Measurements from ENCODE around the gene PCGF3. TPM values are rescaled to one million over a fixed set of nuclear protein-coding genes. Genes with fewer than 3 reads are reported as not detected.

Gene PCGF3
- total RNA-seq, 1 experiment from 2014 or later = 31.5 TPM

GRCh38 chr4:726235-726787 lies 20.7 kb downstream of the PCGF3 start:
- Histone ChIP-seq H3F3A (ENCODE audit: low read length, unreplicated experiment) (no peaks in the 10 kb centered on the region), H3K9me2 (replicated peaks; ENCODE audit: low read length) (no peaks in the 10 kb centered on the region), H3K4me1 (ENCODE audit: insufficient read depth, low read length) (no peaks in the 10 kb centered on the region), H3K27ac (ENCODE audit: low read length) (no peak overlapping the region), H3K4me2 (ENCODE audit: low read length) (no peak overlapping the region), H3K36me3 (ENCODE audit: low read depth, low read length) (no peaks in the 10 kb centered on the region; the same call in 1 of the 2 replicates), H3K9ac (ENCODE audit: low read length) (no peak overlapping the region), H3K27me3 (ENCODE audit: low read length) (no peaks in the 10 kb centered on the region), H3K79me2 (ENCODE audit: low read length) (peaks cover 20% of the 10 kb centered on the region), H3K9me3 (ENCODE audit: low read length) (no peaks in the 10 kb centered on the region), H2AFZ (ENCODE audit: low read length) (no peak overlapping the region), H4K20me1 (ENCODE audit: low read length) (no peaks in the 10 kb centered on the region), H3K4me3 (ENCODE audit: low read length) (no peak overlapping the region)
- intact Hi-C loops (cut with micrococcal nuclease) = no loop called here
- ATAC-seq (no peak), DNase-seq (no peak)
- POLR2A ChIA-PET (ENCODE audit: unreplicated experiment) = no interaction called here
- BruUV-seq (replicated peaks) = no TSS peak
- no peak for TF ChIP-seq EZH2phosphoT487 (IDR thresholded peaks at IDR 0.05; ENCODE audit: borderline replicate concordance, low read length)
- TF ChIP-seq EZH2 (IDR thresholded peaks at IDR 0.05; ENCODE audit: low read length, unreplicated experiment) = no peak
- no peak for TF ChIP-seq CTCF (conservative IDR thresholded peaks at IDR 0.05; ENCODE audit: low read depth, low read length)
- CTCF ChIA-PET = interaction anchor here (0.6 kb wide), 1 partner anchor 15 kb away, joined by 3 read pairs; no protein-coding TSS in a partner anchor

- Histone ChIP-seq H3K9me2 (replicated peaks; ENCODE audit: low read length) (no peaks in the 10 kb centered on the region), H2AFZ (ENCODE audit: low read length) (no peak overlapping the region), H3K4me3 (ENCODE audit: low read length) (no peak overlapping the region), H3K4me1 (ENCODE audit: insufficient read depth, low read length) (no peaks in the 10 kb centered on the region), H3K9me3 (ENCODE audit: low read length) (no peaks in the 10 kb centered on the region), H3K4me2 (ENCODE audit: low read length) (no peak overlapping the region), H3K27ac (ENCODE audit: low read length) (no peak overlapping the region), H4K20me1 (ENCODE audit: low read length) (no peaks in the 10 kb centered on the region), H3F3A (ENCODE audit: low read length, unreplicated experiment) (no peaks in the 10 kb centered on the region), H3K9ac (ENCODE audit: low read length) (no peak overlapping the region), H3K36me3 (ENCODE audit: low read depth, low read length) (no peaks in the 10 kb centered on the region; the same call in 1 of the 2 replicates), H3K79me2 (ENCODE audit: low read length) (peaks cover 17% of the 10 kb centered on the region), H3K27me3 (ENCODE audit: low read length) (no peaks in the 10 kb centered on the region)
- no peak for DNase-seq
- no TSS peak for BruUV-seq (replicated peaks)
- CTCF ChIA-PET = interaction anchor here (0.6 kb wide), 1 partner anchor 15 kb away, joined by 3 read pairs; no protein-coding TSS in a partner anchor
- intact Hi-C loops (cut with micrococcal nuclease) = no loop called here
- no peak for TF ChIP-seq EZH2phosphoT487 (IDR thresholded peaks at IDR 0.05; ENCODE audit: borderline replicate concordance, low read length)
- TF ChIP-seq EZH2 (IDR thresholded peaks at IDR 0.05; ENCODE audit: low read length, unreplicated experiment) = no peak
- TF ChIP-seq CTCF (conservative IDR thresholded peaks at IDR 0.05; ENCODE audit: low read depth, low read length) = no peak
- no peak for ATAC-seq
- POLR2A ChIA-PET (ENCODE audit: unreplicated experiment) = no interaction called here
Measured at GRCh38 chr4:726838-727237, 21.2 kb downstream of the PCGF3 start.

- H3F3A ChIP-seq (ENCODE audit: low read length, unreplicated experiment) = no peaks in the 10 kb centered on the region
- H2AFZ ChIP-seq (ENCODE audit: low read length) = no peak overlapping the region
- TF ChIP-seq EZH2 (IDR thresholded peaks at IDR 0.05; ENCODE audit: low read length, unreplicated experiment) (no peak), EZH2phosphoT487 (IDR thresholded peaks at IDR 0.05; ENCODE audit: borderline replicate concordance, low read length) (no peak), CTCF (conservative IDR thresholded peaks at IDR 0.05; ENCODE audit: low read depth, low read length) (no peak)
- ChIA-PET POLR2A (ENCODE audit: unreplicated experiment) (no interaction called here), CTCF (no interaction called here)
- no peak for DNase-seq
- no peak overlapping the region for H3K27ac ChIP-seq (ENCODE audit: low read length)
- no peak overlapping the region for H3K4me2 ChIP-seq (ENCODE audit: low read length)
- no peak for ATAC-seq
- intact Hi-C loops (cut with micrococcal nuclease) = no loop called here
- H3K4me1 ChIP-seq (ENCODE audit: insufficient read depth, low read length) = no peaks in the 10 kb centered on the region
- no peaks in the 10 kb centered on the region for H3K27me3 ChIP-seq (ENCODE audit: low read length)
- BruUV-seq (replicated peaks) = no TSS peak
- peaks cover 14% of the 10 kb centered on the region for H3K79me2 ChIP-seq (ENCODE audit: low read length)
- no peaks in the 10 kb centered on the region for H3K9me3 ChIP-seq (ENCODE audit: low read length)
- H3K36me3 ChIP-seq (ENCODE audit: low read depth, low read length) = no peaks in the 10 kb centered on the region; the same call in 1 of the 2 replicates
- H3K4me3 ChIP-seq (ENCODE audit: low read length) = no peak overlapping the region
- H3K9ac ChIP-seq (ENCODE audit: low read length) = no peak overlapping the region
- H4K20me1 ChIP-seq (ENCODE audit: low read length) = no peaks in the 10 kb centered on the region
- H3K9me2 ChIP-seq (replicated peaks; ENCODE audit: low read length) = no peaks in the 10 kb centered on the region
Measured at GRCh38 chr4:727576-727975, 21.9 kb downstream of the PCGF3 start.
